ENCODE data around the gene ANKS1B. TPM values are rescaled to one million over a fixed set of nuclear protein-coding genes. Genes with fewer than 3 reads are reported as not detected.
"Not testable (repeated sequence)": the region's sequence is repeated elsewhere in the genome, so short reads cannot be mapped to it uniquely, and the experiment has no call there.

ANKS1B gene
- total and polyA plus RNA-seq, 7 donors = 0.46 to 7.4 (median 3.6) TPM

GRCh38 chr12:98968896-98969295 is 1015.8 kb downstream of the ANKS1B start:
- no peak for ATAC-seq
- H3K9me3 ChIP-seq = no peaks in the 10 kb centered on the region
- no peak for TF ChIP-seq CTCF (IDR thresholded peaks at IDR 0.05)
- no peak overlapping the region for H3K4me3 ChIP-seq
- DNase-seq = no peak
- 40 to 72% (median 45%) methylated on average over 2 of the region's 2 CpGs for WGBS, 3 donors
- no peaks in the 10 kb centered on the region for H3K27me3 ChIP-seq (ENCODE audit: insufficient read depth in 3 of 3, low read length in 2 of 3)
- intact Hi-C loops (cut with DNase I) = no loop called here
- H3K36me3 ChIP-seq (ENCODE audit: insufficient read depth in 1 of 2, low read depth in 1 of 2) = no peaks in the 10 kb centered on the region
- H3K27ac ChIP-seq = no peak overlapping the region
- no peaks in the 10 kb centered on the region for H3K4me1 ChIP-seq

- H3K4me3 ChIP-seq; H3K9me3 ChIP-seq; H3K4me1 ChIP-seq; H3K27ac ChIP-seq; intact Hi-C loops (cut with DNase I); H3K36me3 ChIP-seq (ENCODE audit: insufficient read depth in 1 of 2, low read depth in 1 of 2); H3K27me3 ChIP-seq (ENCODE audit: insufficient read depth in 3 of 3, low read length in 2 of 3); DNase-seq; ATAC-seq: not testable (repeated sequence)
- WGBS, 3 donors = 87 to 97% (median 93%) methylated on average over 5 of the region's 5 CpGs
Measured at GRCh38 chr12:98957135-98957534, 1027.6 kb downstream of the ANKS1B start.

- Histone ChIP-seq H3K9me3 (no peaks in the 10 kb centered on the region), H3K4me1 (no peaks in the 10 kb centered on the region), H3K36me3 (ENCODE audit: insufficient read depth in 1 of 2, low read depth in 1 of 2) (no peaks in the 10 kb centered on the region), H3K27ac (no peak overlapping the region), H3K27me3 (ENCODE audit: insufficient read depth in 3 of 3, low read length in 2 of 3) (no peaks in the 10 kb centered on the region), H3K4me3 (no peak overlapping the region)
- intact Hi-C loops (cut with DNase I) = no loop called here
- no peak for DNase-seq
- 54 to 61% (median 55%) methylated on average over 4 of the region's 4 CpGs for WGBS, 3 donors
- ATAC-seq = no peak
- no peak for TF ChIP-seq CTCF (IDR thresholded peaks at IDR 0.05)
Measured at GRCh38 chr12:98955284-98955683, 1029.5 kb downstream of the ANKS1B start.

GRCh38 chr12:98954506-98954905 is 1030.2 kb downstream of the ANKS1B start:
- H3K36me3 ChIP-seq (ENCODE audit: insufficient read depth in 1 of 2, low read depth in 1 of 2) = no peaks in the 10 kb centered on the region
- H3K9me3 ChIP-seq = no peaks in the 10 kb centered on the region
- H3K4me3 ChIP-seq = no peak overlapping the region
- ATAC-seq (no peak), DNase-seq (no peak)
- intact Hi-C loops (cut with DNase I) = no loop called here
- H3K27ac ChIP-seq = no peak overlapping the region
- WGBS, 3 donors = 88 to 96% (median 89%) methylated on average over 1 of the region's 1 CpG
- no peak for TF ChIP-seq CTCF (IDR thresholded peaks at IDR 0.05)
- no peaks in the 10 kb centered on the region for H3K4me1 ChIP-seq
- no peaks in the 10 kb centered on the region for H3K27me3 ChIP-seq (ENCODE audit: insufficient read depth in 3 of 3, low read length in 2 of 3)

- no peak overlapping the region for H3K4me3 ChIP-seq
- DNase-seq = no peak
- no peaks in the 10 kb centered on the region for H3K36me3 ChIP-seq (ENCODE audit: insufficient read depth in 1 of 2, low read depth in 1 of 2)
- no peaks in the 10 kb centered on the region for H3K4me1 ChIP-seq
- no peak overlapping the region for H3K27ac ChIP-seq
- H3K9me3 ChIP-seq = no peaks in the 10 kb centered on the region
- TF ChIP-seq CTCF (IDR thresholded peaks at IDR 0.05) = no peak
- no peak for ATAC-seq
- WGBS, 3 donors = 79 to 83% (median 81%) methylated on average over 7 of the region's 7 CpGs
- intact Hi-C loops (cut with DNase I) = no loop called here
- no peaks in the 10 kb centered on the region for H3K27me3 ChIP-seq (ENCODE audit: insufficient read depth in 3 of 3, low read length in 2 of 3)
Measured at GRCh38 chr12:98951406-98951805, 1033.3 kb downstream of the ANKS1B start.
